ENCODE results near the gene AFF3. TPM values are rescaled to one million over a fixed set of nuclear protein-coding genes. Genes with fewer than 3 reads are reported as not detected.

Gene AFF3
- total and polyA plus RNA-seq, 2 of the 4 experiments (the other 2 are of a cell fraction), result 12.9 to 14.3 TPM

GRCh38 chr2:99863236-99863902 is 279.0 kb downstream of the AFF3 start (continued):
- TF ChIP-seq ELK1 (IDR thresholded peaks at IDR 0.05; ENCODE audit: borderline replicate concordance, low read depth, low read length), result no peak

- Histone ChIP-seq H3K23ac (ENCODE audit: low read depth, low read length) (no peak overlapping the region; the same call in 1 of the 2 replicates), H4K5ac (ENCODE audit: low read depth, low read length) (peak overlapping the region; percentile 86; the same call in 1 of the 2 replicates), H3K27ac (ENCODE audit: insufficient read depth, low read length) (peak overlapping the region; percentile 54; the same call in 1 of the 2 replicates), H3K56ac (ENCODE audit: extremely low read depth, insufficient read depth, low read length) (0 out of 2 replicates have a peak overlapping the region, but pooled peaks have one; percentile 32), H3K4me3 (ENCODE audit: insufficient read depth, low read depth, low read length) (no peak overlapping the region), H2AK9ac (replicated peaks; ENCODE audit: low read depth, low read length, poor library complexity) (no peak overlapping the region), H3K4me1 (ENCODE audit: control insufficient read depth, insufficient read depth, low read length) (peaks cover 43% of the 10 kb centered on the region), H2BK5ac (ENCODE audit: low read depth, low read length, poor library complexity, severe bottlenecking) (peak overlapping the region; percentile 35), H2BK20ac (ENCODE audit: low read depth, low read length) (peak overlapping the region; percentile 84), H3K18ac (ENCODE audit: low read depth, low read length) (peak overlapping the region; percentile 92), H2BK15ac (ENCODE audit: low read depth, low read length) (peak overlapping the region; percentile 36; the same call in 2 of the 3 replicates), H3K27me3 (ENCODE audit: control insufficient read depth, insufficient read depth, low read length) (no peaks in the 10 kb centered on the region), H3K9me1 (ENCODE audit: insufficient read depth, low read length) (peaks cover 21% of the 10 kb centered on the region), H2AFZ (replicated peaks; ENCODE audit: low read length, poor library complexity) (no peak overlapping the region), H3K9ac (ENCODE audit: low read depth, low read length) (no peak overlapping the region), H4K8ac (ENCODE audit: low read depth in 2 of 2, low read length in 2 of 2) (peak overlapping the region; percentile 38 to 64; a peak in 2 of 4 replicates), H2BK120ac (ENCODE audit: low read depth, low read length) (peak overlapping the region; percentile 69), H3K14ac (replicated peaks; ENCODE audit: low read depth, low read length) (peak overlapping the region; percentile 61), H3K36me3 (ENCODE audit: control insufficient read depth, insufficient read depth, low read length) (no peaks in the 10 kb centered on the region; the same call in 1 of the 2 replicates), H3K4me2 (ENCODE audit: low read depth, low read length) (no peak overlapping the region), H3K79me1 (ENCODE audit: low read depth in 1 of 2, low read length in 2 of 2) (peaks cover 11 to 56% of the 10 kb centered on the region in 2 experiments; a peak in 3 of 4 replicates), H4K20me1 (ENCODE audit: insufficient read depth, low read length) (no peaks in the 10 kb centered on the region), H3K4ac (ENCODE audit: low read depth, low read length) (peak overlapping the region; percentile 59), H3K9me3 (ENCODE audit: control insufficient read depth, insufficient read depth, low read length) (no peaks in the 10 kb centered on the region), H2AK5ac (ENCODE audit: low read depth, low read length) (peak overlapping the region; percentile 7), H4K91ac (ENCODE audit: insufficient read depth, low read depth, low read length) (peak overlapping the region; percentile 55)
- in situ Hi-C loops (cut with MboI; ENCODE audit: low sequenced_read_pairs), result no loop called here
- ChIA-PET POLR2A (ENCODE audit: unreplicated experiment) (no interaction called here), CTCF (no interaction called here)
- WGBS, 2 experiments (ENCODE audit: extremely low coverage in 2 of 2, insufficient read length in 1 of 2), result no CpG with 5 or more reads among the region's 3 CpGs
- dilution Hi-C loops (cut with HindIII; ENCODE audit: low sequenced_read_pairs, unreplicated experiment), result no loop called here
- intact Hi-C loops (cut with micrococcal nuclease), result no loop called here
- no TSS peak for BruUV-seq (replicated peaks)
- TF ChIP-seq FOS (IDR thresholded peaks at IDR 0.05; ENCODE audit: low read depth, low read length) (no peak), POLR2A (IDR thresholded peaks at IDR 0.05; ENCODE audit: low read depth, low read length) (no peak), BHLHE40 (IDR thresholded peaks at IDR 0.05; ENCODE audit: low read depth, low read length) (no peak), NFE2L2 (IDR thresholded peaks at IDR 0.05; ENCODE audit: low read depth, low read length) (no peak), MAZ (IDR thresholded peaks at IDR 0.05; ENCODE audit: borderline replicate concordance, low read depth, low read length) (no peak), ELK1 (IDR thresholded peaks at IDR 0.05; ENCODE audit: borderline replicate concordance, low read depth, low read length) (no peak), MXI1 (IDR thresholded peaks at IDR 0.05; ENCODE audit: borderline replicate concordance, low read depth, low read length) (no peak), RAD21 (IDR thresholded peaks at IDR 0.05; ENCODE audit: low read length) (no peak)
- ATAC-seq (ENCODE audit: low read depth), result no peak
- no peak for DNase-seq
These were observed 279.8 kb downstream of the AFF3 start for GRCh38 chr2:99862566-99862965.

Data from IMR-90 (cell line).